Muscle of leg (tissue), 11 donors: ENCODE data around the gene CEP85. TPM values are rescaled to one million over a fixed set of nuclear protein-coding genes. Genes with fewer than 3 reads are reported as not detected.

Experiments
- DNase-seq: peaks from one replicate; pipeline ENCODE4 v3.0.0; 2013
- H3K27ac ChIP-seq: one replicate; pipeline ENCODE4 v1.5.1; 2013; ENCODE audit warnings: mild to moderate bottlenecking, low read length, control low read depth
- H3K27me3 ChIP-seq: one replicate; pipeline ENCODE4 v1.6.1; 2013; ENCODE audit warnings: low read length; ENCODE audit not compliant: control insufficient read depth, insufficient read depth
- H3K36me3 ChIP-seq: one replicate; pipeline ENCODE4 v1.6.1; 2013; ENCODE audit warnings: low read length; ENCODE audit not compliant: control insufficient read depth, insufficient read depth
- H3K4me1 ChIP-seq: one replicate; pipeline ENCODE4 v1.6.1; 2013; ENCODE audit warnings: low read length; ENCODE audit not compliant: control insufficient read depth, insufficient read depth
- H3K4me3 ChIP-seq: one replicate; pipeline ENCODE4 v1.5.1; 2013; ENCODE audit warnings: low read length, control low read depth
- H3K9me3 ChIP-seq: replicated peaks from 2 replicates; pipeline ENCODE4 v1.6.1; 2013; ENCODE audit warnings: low read depth, low read length; ENCODE audit not compliant: control insufficient read depth
- WGBS: methylation state at CpG from one replicate; pipeline ENCODE4 v1.1.5; 2013; ENCODE audit warnings: missing lambda C conversion rate; ENCODE audit not compliant: insufficient coverage; 5-methylcytosine and 5-hydroxymethylcytosine counted together
- polyA plus RNA-seq, 8 donors: library from polyadenylated mRNA; unstranded; fragments of 120-200 nt; gene quantifications; one replicate each; pipeline versions ENCODE4 v1.2.1 to v1.2.3, GENCODE V29; 2013; ENCODE audit warnings: inconsistent platforms in 1 of 8, low replicate concordance in 1 of 8; ENCODE audit not compliant: insufficient read length in 8 of 8, insufficient read depth in 1 of 8
- total RNA-seq: library from RNA; stranded (reverse); fragments of 120-200 nt; gene quantifications from one replicate; pipeline ENCODE4 v1.2.4, GENCODE V29; 2013

CEP85 gene
- total and polyA plus RNA-seq, 9 donors = 18.0 to 26.3 (median 21.6) TPM

DNA sequence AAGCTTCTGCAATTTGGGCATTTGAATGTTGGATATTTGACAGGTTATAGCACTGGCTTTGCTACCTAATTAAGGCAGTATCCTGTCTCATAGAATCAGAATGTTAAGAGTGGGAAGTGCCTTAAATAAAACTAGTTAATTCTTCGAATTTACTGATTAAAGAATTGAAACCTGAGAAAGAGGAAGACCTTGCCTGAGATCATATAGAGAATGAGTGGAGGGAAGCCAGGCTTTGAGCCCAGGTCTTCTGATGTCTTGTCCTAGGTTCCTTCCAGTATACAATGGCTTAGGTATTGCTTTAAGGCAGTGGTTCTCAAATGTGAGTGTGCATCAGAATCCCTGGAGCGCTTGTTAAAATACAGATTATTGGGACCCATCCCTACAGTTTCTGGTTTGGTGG is 25.0 kb downstream of the CEP85 start:
- H3K27me3 ChIP-seq = no peaks in the 10 kb centered on the region
- H3K36me3 ChIP-seq = peaks cover 50% of the 10 kb centered on the region
- 100% methylated on average over 1 of the region's 2 CpGs for WGBS

DNA sequence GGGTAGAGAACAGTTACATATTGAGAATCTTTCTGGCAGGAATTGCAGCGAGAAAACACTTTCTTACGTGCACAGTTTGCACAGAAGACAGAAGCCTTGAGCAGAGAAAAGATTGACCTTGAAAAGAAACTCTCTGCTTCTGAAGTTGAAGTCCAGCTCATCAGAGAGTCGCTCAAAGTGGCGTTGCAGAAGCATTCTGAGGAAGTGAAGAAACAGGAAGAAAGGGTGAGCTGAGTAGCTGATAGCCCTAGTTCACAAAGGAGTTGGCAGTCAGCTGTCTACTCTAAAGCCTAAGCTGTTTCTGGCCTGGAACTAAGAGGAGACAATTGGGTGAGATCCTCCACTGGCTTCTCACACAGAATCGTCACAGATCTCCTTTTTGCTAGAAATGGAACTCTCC is 25.6 kb downstream of the CEP85 start:
- Histone ChIP-seq H3K9me3 (no peaks in the 10 kb centered on the region), H3K36me3 (peaks cover 51% of the 10 kb centered on the region), H3K4me1 (no peaks in the 10 kb centered on the region), H3K27ac (no peak overlapping the region), H3K27me3 (no peaks in the 10 kb centered on the region), H3K4me3 (no peak overlapping the region)
- DNase-seq = peak; percentile 36
- WGBS = 89% methylated on average over 5 of the region's 5 CpGs

More for the DNA sequence above, 25.0 kb downstream of the CEP85 start:
- DNase-seq = no peak
- Histone ChIP-seq H3K9me3 (no peaks in the 10 kb centered on the region), H3K4me3 (no peak overlapping the region), H3K4me1 (no peaks in the 10 kb centered on the region), H3K27ac (no peak overlapping the region)

DNA sequence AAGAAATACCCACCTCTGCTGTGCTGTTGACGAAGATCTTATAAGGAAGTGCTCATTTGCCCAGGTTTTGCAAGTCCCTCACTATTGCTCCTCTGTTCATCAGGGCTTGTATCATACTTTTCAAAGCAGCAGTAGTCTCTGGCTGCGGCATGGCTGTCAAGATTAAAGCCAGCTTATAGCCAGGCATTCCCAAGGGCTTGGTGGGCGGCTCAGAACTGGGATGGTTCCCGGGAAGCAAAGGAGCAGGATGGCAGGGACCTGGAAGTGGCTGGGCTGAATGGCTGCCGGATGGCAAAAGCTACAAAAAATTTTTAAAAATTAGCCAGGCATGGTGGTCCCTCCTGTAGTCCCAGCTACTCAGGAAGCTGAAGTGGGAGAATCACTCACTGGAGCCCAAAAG is 29.2 kb downstream of the CEP85 start:
- Histone ChIP-seq H3K36me3 (peaks cover 40% of the 10 kb centered on the region), H3K27ac (no peak overlapping the region), H3K4me3 (no peak overlapping the region), H3K27me3 (no peaks in the 10 kb centered on the region), H3K4me1 (no peaks in the 10 kb centered on the region), H3K9me3 (no peaks in the 10 kb centered on the region)
- WGBS = 100% methylated on average over 5 of the region's 5 CpGs
- DNase-seq = no peak

DNA sequence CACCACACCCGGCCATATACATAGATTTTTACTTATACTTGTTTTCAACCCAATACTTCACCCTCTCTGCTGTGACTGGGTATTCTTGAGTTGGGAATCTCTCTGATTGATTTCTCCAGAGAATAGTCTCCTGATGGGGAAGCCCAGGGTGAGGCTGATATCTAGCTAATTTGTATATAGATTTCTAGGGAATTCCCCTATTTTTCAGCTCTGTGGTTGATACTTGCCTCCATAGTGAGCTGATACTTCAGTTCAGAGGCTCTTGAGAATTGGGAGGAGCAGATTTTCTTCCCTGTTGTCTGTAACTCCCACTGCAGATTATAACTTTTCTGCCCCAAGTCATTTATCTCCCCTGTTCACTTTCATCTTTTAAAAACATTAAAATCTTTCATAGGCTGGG is 31.4 kb downstream of the CEP85 start:
- H3K27me3 ChIP-seq = no peaks in the 10 kb centered on the region
- no peak for DNase-seq
- H3K27ac ChIP-seq = no peak overlapping the region
- peaks cover 41% of the 10 kb centered on the region for H3K36me3 ChIP-seq
- H3K4me3 ChIP-seq = no peak overlapping the region
- no CpG with 5 or more reads among the region's 1 CpG for WGBS
- H3K4me1 ChIP-seq = no peaks in the 10 kb centered on the region
- H3K9me3 ChIP-seq = peaks cover 4% of the 10 kb centered on the region

DNA sequence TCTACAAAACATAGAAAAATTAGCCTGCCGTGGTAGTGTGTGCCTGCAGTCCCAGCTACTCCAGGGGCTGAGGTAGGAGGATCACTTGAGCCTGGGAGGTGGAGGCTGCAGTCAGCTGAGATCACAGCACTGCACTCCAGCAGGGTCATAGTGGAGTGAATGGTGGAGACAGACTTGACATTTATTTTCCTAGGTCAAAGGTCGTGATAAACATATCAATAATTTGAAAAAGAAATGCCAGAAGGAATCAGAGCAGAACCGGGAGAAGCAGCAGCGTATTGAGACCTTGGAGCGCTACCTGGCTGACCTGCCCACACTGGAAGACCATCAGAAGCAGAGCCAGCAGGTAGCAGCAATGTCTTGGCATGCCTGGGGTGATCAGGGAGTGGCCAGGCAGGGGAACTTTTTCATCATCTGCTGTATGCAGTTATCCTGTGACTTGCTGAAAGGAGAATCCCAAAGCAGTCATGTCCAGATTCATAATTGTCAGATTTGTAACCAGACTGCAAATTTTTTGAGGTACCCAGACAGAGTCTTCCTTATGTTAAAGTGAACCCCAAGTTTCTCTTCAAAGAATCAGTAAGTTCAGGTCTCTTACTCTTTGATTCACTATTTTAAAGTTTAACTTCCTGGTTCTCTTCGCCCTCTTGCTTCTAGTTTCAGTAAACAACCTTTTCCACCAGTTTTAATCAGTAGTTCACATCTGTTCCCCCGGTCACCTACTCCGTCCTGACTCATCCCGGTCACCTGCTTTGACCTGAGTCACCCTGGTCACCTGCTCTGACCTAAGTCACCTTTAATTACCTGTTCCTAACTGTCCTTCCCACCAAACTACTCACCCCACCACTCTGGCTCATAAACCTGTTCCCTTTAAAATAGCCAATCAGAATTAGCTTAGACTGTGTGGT is 34.5 kb downstream of the CEP85 start:
- Histone ChIP-seq H3K36me3 (peaks cover 57% of the 10 kb centered on the region), H3K27me3 (no peaks in the 10 kb centered on the region), H3K9me3 (peaks cover 4% of the 10 kb centered on the region), H3K4me3 (no peak overlapping the region), H3K4me1 (no peaks in the 10 kb centered on the region), H3K27ac (no peak overlapping the region)
- no peak for DNase-seq
- 94% methylated on average over 9 of the region's 9 CpGs for WGBS

DNA sequence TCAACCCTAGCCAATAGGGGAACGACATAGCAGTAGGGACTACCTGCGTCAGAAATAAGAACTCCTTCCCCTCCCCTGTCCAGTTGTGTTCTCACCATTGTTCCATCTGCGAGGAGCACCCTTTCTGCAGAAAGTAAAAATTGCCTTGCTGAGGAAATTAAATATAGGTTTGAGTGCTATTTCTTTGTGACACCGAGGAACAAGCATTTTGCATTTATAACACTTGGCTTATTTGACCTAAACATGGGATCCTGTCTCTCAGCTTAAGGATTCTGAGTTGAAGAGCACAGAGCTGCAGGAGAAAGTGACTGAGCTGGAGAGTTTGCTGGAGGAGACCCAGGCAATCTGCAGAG is 35.2 kb downstream of the CEP85 start:
- Histone ChIP-seq H3K27ac (no peak overlapping the region), H3K4me1 (no peaks in the 10 kb centered on the region), H3K27me3 (no peaks in the 10 kb centered on the region), H3K36me3 (peaks cover 57% of the 10 kb centered on the region), H3K9me3 (peaks cover 4% of the 10 kb centered on the region), H3K4me3 (no peak overlapping the region)
- no peak for DNase-seq
- WGBS = 100% methylated on average over 1 of the region's 4 CpGs

DNA sequence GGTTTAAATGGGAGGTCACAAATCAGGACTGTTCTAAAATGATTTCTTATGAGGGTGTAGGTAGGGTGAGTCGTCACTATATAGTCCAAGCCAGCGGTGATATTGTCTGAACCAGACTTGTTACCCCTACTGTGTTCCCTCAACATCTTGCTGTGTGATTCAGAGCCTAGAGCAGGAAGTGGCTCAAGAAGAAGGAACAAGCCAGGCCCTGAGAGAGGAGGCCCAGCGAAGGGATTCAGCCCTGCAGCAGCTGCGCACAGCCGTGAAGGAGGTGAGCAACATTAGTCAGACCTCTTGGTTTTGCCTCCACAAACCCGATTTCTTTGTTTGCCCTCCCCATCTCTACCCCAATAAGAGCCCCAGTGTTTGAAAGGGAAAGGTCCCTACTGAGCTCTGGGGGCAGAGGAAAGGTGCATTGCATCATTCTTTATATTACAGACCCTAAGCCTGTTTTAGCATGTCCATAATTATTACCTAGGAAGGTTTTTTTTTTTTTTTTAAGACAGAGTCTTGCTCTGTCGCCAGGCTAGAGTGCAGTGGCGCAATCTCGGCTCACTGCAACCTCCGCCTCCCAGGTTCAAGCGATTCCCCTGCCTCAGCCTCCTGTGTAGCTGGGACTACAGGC is 40.9 kb downstream of the CEP85 start:
- Histone ChIP-seq H3K4me3 (no peak overlapping the region), H3K36me3 (peaks cover 53% of the 10 kb centered on the region), H3K9me3 (no peaks in the 10 kb centered on the region), H3K27me3 (no peaks in the 10 kb centered on the region), H3K4me1 (peaks cover 33% of the 10 kb centered on the region), H3K27ac (no peak overlapping the region)
- WGBS = 43% methylated on average over 2 of the region's 11 CpGs
- no peak for DNase-seq

DNA sequence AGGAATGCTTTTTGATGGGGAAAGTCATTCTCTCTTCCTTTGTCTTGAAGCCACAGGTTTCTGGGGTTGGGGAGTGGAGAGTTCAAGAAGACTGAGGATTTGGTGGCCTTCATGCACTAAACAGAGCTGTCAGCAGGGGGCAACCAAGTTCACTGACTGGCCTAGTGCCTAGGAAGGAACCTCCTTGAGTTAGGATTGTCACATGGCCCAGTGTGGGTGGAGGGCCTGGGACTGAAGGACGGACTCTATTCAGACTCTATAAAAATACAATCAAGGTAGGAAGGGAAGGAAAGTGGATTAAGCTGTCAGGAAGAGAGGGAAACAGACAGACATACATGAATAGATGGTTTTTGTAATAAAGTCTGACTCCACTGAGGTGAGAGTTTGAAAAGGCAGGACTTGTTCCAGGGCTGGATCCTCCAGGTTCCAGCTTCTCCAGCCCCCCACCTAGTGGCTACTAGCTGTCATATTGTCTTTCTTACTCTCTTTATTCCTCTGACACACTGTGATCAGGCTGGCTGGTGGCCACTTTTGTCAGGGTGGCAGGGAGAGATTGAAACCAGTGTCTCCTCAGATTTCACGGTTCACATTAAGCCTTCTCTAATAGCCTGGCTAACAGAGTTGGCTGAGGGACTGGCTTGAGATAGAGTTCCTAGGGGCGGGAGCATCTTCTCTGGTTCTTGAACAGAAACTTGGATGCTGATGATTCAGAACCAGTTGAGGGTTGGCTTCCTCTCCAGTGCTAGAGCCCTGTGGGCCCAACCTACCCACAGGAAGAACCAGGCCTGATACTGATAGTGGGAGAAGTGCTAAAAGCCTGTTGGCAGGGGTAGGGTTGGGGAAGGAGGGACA is 41.8 kb downstream of the CEP85 start:
- Histone ChIP-seq H3K27ac (peak overlapping the region; percentile 72), H3K36me3 (peaks cover 46% of the 10 kb centered on the region), H3K4me1 (peaks cover 38% of the 10 kb centered on the region), H3K27me3 (no peaks in the 10 kb centered on the region), H3K4me3 (no peak overlapping the region), H3K9me3 (no peaks in the 10 kb centered on the region)
- WGBS = no CpG with 5 or more reads among the region's 3 CpGs
- peak; percentile 93 for DNase-seq

DNA sequence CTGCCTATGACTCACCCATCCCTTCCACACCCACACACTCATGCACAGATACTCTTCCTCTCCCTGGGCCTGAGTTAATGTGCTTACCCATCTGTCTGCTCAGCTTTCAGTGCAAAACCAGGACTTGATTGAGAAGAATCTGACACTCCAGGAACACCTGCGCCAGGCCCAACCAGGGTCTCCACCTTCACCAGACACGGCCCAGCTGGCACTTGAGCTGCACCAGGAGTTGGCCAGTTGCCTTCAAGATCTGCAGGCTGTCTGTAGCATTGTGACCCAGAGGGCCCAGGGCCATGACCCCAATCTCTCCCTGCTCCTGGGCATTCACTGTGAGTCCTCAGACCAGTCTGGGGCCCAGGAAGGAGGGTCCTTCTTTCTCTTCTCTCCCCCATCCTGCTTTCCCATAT is 42.4 kb downstream of the CEP85 start:
- Histone ChIP-seq H3K4me1 (peaks cover 44% of the 10 kb centered on the region), H3K27ac (peak overlapping the region; percentile 72), H3K27me3 (no peaks in the 10 kb centered on the region), H3K4me3 (no peak overlapping the region), H3K9me3 (no peaks in the 10 kb centered on the region), H3K36me3 (peaks cover 41% of the 10 kb centered on the region)
- WGBS = 88% methylated on average over 2 of the region's 2 CpGs
- DNase-seq = no peak

DNA sequence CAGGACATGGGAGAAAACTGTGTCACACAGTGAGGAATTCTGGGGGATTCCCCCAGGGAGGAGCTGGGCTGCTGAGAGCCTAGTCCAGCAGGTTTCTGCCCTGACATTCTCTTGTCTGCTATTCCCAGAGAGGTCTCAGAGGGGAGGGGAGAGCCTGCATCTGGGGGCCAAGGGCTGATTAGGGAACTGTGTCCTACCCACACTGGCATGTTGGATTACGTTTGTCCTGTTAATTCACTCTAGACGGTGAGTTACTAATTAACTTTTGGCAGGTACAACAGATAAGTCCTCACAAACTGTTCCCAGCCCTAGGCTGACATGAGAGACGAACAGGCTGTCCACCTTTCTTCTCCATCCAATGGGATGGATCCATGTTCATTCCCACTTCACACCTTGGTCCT is 43.3 kb downstream of the CEP85 start:
- WGBS = 100% methylated on average over 2 of the region's 3 CpGs
- Histone ChIP-seq H3K27ac (no peak overlapping the region), H3K36me3 (peaks cover 34% of the 10 kb centered on the region), H3K4me3 (no peak overlapping the region), H3K9me3 (no peaks in the 10 kb centered on the region), H3K27me3 (no peaks in the 10 kb centered on the region), H3K4me1 (peaks cover 52% of the 10 kb centered on the region)
- no peak for DNase-seq
